GM12878 (cell line): ENCODE data around the gene FRS3. TPM values are rescaled to one million over a fixed set of nuclear protein-coding genes. Genes with fewer than 3 reads are reported as not detected.

ENCODE experiments used
- CTCF ChIP-seq, 3 experiments: IDR thresholded peaks in 2 of 3; conservative IDR thresholded peaks in 1 of 3; 2 replicates each; pipeline ENCODE4 v1.5.1; 2011; ENCODE audit warnings: low read depth in 3 of 3, low read length in 3 of 3, mild to moderate bottlenecking in 3 of 3, control low read depth in 2 of 3, moderate library complexity in 2 of 3, inconsistent platforms in 1 of 3, mixed read lengths in 1 of 3; ENCODE audit not compliant: control insufficient read depth in 2 of 3, insufficient read depth in 1 of 3; ENCODE audit errors: extremely low read depth in 1 of 3
- EGR1 ChIP-seq, 2 experiments: IDR thresholded peaks; 1 replicate in 1 of 2; 2 replicates in 1 of 2; pipeline ENCODE4 v1.6.1; 2011 to 2012; ENCODE audit warnings: low read depth in 2 of 2, low read length in 2 of 2, borderline replicate concordance in 1 of 2, mild to moderate bottlenecking in 1 of 2, moderate library complexity in 1 of 2
- EZH2 ChIP-seq: IDR thresholded peaks from 2 replicates; pipeline ENCODE4 v1.6.1; 2012; ENCODE audit warnings: low read depth, mild to moderate bottlenecking, control low read depth, inconsistent platforms, low read length, borderline replicate concordance; ENCODE audit not compliant: control insufficient read depth
- IKZF1 ChIP-seq: fragments of 450-650 bp; conservative IDR thresholded peaks from 2 replicates; pipeline ENCODE4 v1.6.1; 2017; ENCODE audit warnings: antibody characterized with exemption, mild to moderate bottlenecking
- PAX5 ChIP-seq: IDR thresholded peaks from 2 replicates; pipeline ENCODE4 v1.6.1; 2011; ENCODE audit warnings: low read depth, low read length, borderline replicate concordance
- RCOR1 ChIP-seq: conservative IDR thresholded peaks from 2 replicates; pipeline ENCODE4 v1.6.1; 2012; ENCODE audit warnings: low read depth, low read length, improper control_type of control experiment
- SMARCA5 ChIP-seq: fragments of 450-650 bp; IDR thresholded peaks from 2 replicates; pipeline ENCODE4 v1.6.1; 2017; ENCODE audit warnings: mild to moderate bottlenecking
- SRF ChIP-seq, 2 experiments: IDR thresholded peaks; 2 replicates each; pipeline ENCODE4 v1.6.1; 2011; ENCODE audit warnings: low read depth in 2 of 2, low read length in 2 of 2, mild to moderate bottlenecking in 1 of 2, moderate library complexity in 1 of 2
- TCF12 ChIP-seq: IDR thresholded peaks from 2 replicates; pipeline ENCODE4 v1.6.1; 2011; ENCODE audit warnings: low read depth, mild to moderate bottlenecking, low read length
- ZBTB40 ChIP-seq: fragments of 450-650 bp; IDR thresholded peaks from 2 replicates; pipeline ENCODE4 v1.6.1; 2016; ENCODE audit warnings: mild to moderate bottlenecking, moderate library complexity, borderline replicate concordance
- ZSCAN29 ChIP-seq: fragments of 450-650 bp; IDR thresholded peaks from 2 replicates; pipeline ENCODE4 v1.6.1; 2017; ENCODE audit warnings: mild to moderate bottlenecking, moderate library complexity
- polyA plus RNA-seq, 11 experiments: library from polyadenylated mRNA; depleted of rRNA in 4 of 11; unstranded in 6 of 11; stranded (reverse) in 5 of 11; fragments of >200 nt; fragmentation: Nextera tagmentation in 4 of 11; fragmentation: Illumina TruSeq in 1 of 11; extraction: Ambion mirVana in 4 of 11; extraction: Trizol in 1 of 11; gene quantifications; 1 replicate in 1 of 11; 2 replicates in 10 of 11; pipeline versions ENCODE4 v1.2.1 to v1.2.3, GENCODE V29; 2011 to 2016; ENCODE audit warnings: inconsistent platforms in 2 of 11, missing spikeins in 2 of 11, low read depth in 1 of 11
- total RNA-seq, 4 experiments: library from RNA; depleted of rRNA in 3 of 4; stranded (reverse); fragments of >200 nt in 3 of 4; fragmentation: Illumina TruSeq in 1 of 4; extraction: Trizol in 1 of 4; gene quantifications; 2 replicates each; pipeline versions ENCODE4 v1.2.1 to v1.2.3, GENCODE V29; 2013 to 2021
- TF ChIP-seq, protein P1 (sequence below): IDR thresholded peaks from 2 replicates; pipeline ENCODE4 v1.6.1; 2011; ENCODE audit warnings: low read depth, low read length, improper control_type of control experiment, borderline replicate concordance
- TF ChIP-seq, protein P2 (sequence below): fragments of 450-650 bp; IDR thresholded peaks from 2 replicates; pipeline ENCODE4 v1.6.1; 2017; ENCODE audit warnings: mild to moderate bottlenecking, moderate library complexity
- TF ChIP-seq, protein P3 (sequence below): fragments of 450-650 bp; conservative IDR thresholded peaks from 2 replicates; pipeline ENCODE4 v1.6.1; 2017; ENCODE audit warnings: mild to moderate bottlenecking, moderate library complexity

The FRS3 gene
- total and polyA plus RNA-seq, 10 of the 15 experiments (the other 5 are each of a cell fraction or from before 2014, with no cell fraction given) = 0.05 to 3.4 (median 1.5) TPM

GRCh38 chr6:41735427-41736185, 44.1 kb downstream of the FRS3 start, which contains the start of gene TFEB (continued):
- TF ChIP-seq CTCF (IDR thresholded peaks at IDR 0.05 in 2 of 3, conservative IDR thresholded peaks at IDR 0.05 in 1 of 3; ENCODE audit: control insufficient read depth in 2 of 3, extremely low read depth in 1 of 3, insufficient read depth in 1 of 3, low read depth in 3 of 3, low read length in 3 of 3) (peak; percentile 92 to 97 (median 95)), ZSCAN29 (peak; percentile 58; the same call in 1 of the 2 replicates), PAX5 (0 out of 2 replicates have a peak, but pooled peaks have one; percentile 35), EZH2 (no peak), ZBTB40 (peak; percentile 44; the same call in 1 of the 2 replicates), IKZF1 (peak; percentile 98), SRF (IDR thresholded peaks at IDR 0.05; ENCODE audit: low read depth in 2 of 2, low read length in 2 of 2) (0 out of 4 replicates have a peak, but pooled peaks of 1 of the 2 experiments have one; percentile 30), TCF12 (peak; percentile 75; the same call in 1 of the 2 replicates), EGR1 (IDR thresholded peaks at IDR 0.05; ENCODE audit: borderline replicate concordance in 1 of 2, low read depth in 2 of 2, low read length in 2 of 2) (no peak; a peak in 1 of 3 replicates), SMARCA5 (peak; percentile 89), RCOR1 (peak; percentile 84; the same call in 1 of the 2 replicates)
- TF ChIP-seq, protein P1, sequence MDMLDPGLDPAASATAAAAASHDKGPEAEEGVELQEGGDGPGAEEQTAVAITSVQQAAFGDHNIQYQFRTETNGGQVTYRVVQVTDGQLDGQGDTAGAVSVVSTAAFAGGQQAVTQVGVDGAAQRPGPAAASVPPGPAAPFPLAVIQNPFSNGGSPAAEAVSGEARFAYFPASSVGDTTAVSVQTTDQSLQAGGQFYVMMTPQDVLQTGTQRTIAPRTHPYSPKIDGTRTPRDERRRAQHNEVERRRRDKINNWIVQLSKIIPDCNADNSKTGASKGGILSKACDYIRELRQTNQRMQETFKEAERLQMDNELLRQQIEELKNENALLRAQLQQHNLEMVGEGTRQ = no peak
- TF ChIP-seq, protein P2, sequence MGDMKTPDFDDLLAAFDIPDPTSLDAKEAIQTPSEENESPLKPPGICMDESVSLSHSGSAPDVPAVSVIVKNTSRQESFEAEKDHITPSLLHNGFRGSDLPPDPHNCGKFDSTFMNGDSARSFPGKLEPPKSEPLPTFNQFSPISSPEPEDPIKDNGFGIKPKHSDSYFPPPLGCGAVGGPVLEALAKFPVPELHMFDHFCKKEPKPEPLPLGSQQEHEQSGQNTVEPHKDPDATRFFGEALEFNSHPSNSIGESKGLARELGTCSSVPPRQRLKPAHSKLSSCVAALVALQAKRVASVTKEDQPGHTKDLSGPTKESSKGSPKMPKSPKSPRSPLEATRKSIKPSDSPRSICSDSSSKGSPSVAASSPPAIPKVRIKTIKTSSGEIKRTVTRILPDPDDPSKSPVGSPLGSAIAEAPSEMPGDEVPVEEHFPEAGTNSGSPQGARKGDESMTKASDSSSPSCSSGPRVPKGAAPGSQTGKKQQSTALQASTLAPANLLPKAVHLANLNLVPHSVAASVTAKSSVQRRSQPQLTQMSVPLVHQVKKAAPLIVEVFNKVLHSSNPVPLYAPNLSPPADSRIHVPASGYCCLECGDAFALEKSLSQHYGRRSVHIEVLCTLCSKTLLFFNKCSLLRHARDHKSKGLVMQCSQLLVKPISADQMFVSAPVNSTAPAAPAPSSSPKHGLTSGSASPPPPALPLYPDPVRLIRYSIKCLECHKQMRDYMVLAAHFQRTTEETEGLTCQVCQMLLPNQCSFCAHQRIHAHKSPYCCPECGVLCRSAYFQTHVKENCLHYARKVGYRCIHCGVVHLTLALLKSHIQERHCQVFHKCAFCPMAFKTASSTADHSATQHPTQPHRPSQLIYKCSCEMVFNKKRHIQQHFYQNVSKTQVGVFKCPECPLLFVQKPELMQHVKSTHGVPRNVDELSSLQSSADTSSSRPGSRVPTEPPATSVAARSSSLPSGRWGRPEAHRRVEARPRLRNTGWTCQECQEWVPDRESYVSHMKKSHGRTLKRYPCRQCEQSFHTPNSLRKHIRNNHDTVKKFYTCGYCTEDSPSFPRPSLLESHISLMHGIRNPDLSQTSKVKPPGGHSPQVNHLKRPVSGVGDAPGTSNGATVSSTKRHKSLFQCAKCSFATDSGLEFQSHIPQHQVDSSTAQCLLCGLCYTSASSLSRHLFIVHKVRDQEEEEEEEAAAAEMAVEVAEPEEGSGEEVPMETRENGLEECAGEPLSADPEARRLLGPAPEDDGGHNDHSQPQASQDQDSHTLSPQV = peak; percentile 93
- TF ChIP-seq, protein P3, sequence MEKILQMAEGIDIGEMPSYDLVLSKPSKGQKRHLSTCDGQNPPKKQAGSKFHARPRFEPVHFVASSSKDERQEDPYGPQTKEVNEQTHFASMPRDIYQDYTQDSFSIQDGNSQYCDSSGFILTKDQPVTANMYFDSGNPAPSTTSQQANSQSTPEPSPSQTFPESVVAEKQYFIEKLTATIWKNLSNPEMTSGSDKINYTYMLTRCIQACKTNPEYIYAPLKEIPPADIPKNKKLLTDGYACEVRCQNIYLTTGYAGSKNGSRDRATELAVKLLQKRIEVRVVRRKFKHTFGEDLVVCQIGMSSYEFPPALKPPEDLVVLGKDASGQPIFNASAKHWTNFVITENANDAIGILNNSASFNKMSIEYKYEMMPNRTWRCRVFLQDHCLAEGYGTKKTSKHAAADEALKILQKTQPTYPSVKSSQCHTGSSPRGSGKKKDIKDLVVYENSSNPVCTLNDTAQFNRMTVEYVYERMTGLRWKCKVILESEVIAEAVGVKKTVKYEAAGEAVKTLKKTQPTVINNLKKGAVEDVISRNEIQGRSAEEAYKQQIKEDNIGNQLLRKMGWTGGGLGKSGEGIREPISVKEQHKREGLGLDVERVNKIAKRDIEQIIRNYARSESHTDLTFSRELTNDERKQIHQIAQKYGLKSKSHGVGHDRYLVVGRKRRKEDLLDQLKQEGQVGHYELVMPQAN = peak; percentile 83
